GM18507 (cell line): Measurements from ENCODE around the gene EHMT2.
"Not testable (repeated sequence)": the region's sequence is repeated elsewhere in the genome, so short reads cannot be mapped to it uniquely, and the experiment has no call there.

Experiments
- DNase-seq: peaks from one replicate; pipeline ENCODE4 v3.0.0; 2011; ENCODE audit warnings: low read depth; ENCODE audit not compliant: insufficient read length; ENCODE audit errors: extremely low spot score
- FAIRE-seq: peaks from 2 replicates; lab custom pipeline; 2011; peaks lifted over from hg19 to GRCh38; lab: Jason Lieb, UNC

The EHMT2 gene

GRCh38 chr6:31851980-31852718 lies 45.3 kb downstream of the EHMT2 start:
- DNase-seq, FAIRE-seq: not testable (repeated sequence)

- no peak for DNase-seq
- FAIRE-seq: no peak
These were observed 46.0 kb downstream of the EHMT2 start for GRCh38 chr6:31851485-31851832.

GRCh38 chr6:31850765-31851484 lies 46.6 kb downstream of the EHMT2 start:
- DNase-seq: no peak
- no peak for FAIRE-seq

GRCh38 chr6:31847276-31847978 lies 50.1 kb downstream of the EHMT2 start:
- DNase-seq (no peak), FAIRE-seq (no peak)

- no peak for FAIRE-seq
These were observed 53.0 kb downstream of the EHMT2 start for GRCh38 chr6:31844507-31844906.

DNA sequence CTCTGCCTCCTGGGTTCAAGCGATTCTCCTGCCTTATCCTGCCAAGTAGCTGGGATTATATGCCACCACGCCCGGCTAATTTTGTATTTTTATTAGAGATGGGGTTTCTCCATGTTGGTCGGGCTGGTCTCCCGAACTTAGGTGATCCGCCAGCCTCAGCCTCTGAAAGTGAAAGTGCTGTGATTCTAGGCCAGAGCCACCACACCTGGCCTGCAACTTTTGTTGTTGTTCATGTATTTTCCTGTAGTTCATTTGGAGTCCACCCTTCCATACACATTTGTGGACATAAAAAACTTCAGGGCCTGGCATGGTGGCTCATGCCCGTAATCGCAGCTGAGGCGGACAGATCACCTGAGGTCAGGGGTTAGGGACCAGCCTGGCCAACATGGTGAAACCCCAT lies 55.4 kb downstream of the EHMT2 start:
- DNase-seq (no peak), FAIRE-seq (no peak)

More at GRCh38 chr6:31844507-31844906, 53.0 kb downstream of the EHMT2 start:
- no peak for DNase-seq

DNA sequence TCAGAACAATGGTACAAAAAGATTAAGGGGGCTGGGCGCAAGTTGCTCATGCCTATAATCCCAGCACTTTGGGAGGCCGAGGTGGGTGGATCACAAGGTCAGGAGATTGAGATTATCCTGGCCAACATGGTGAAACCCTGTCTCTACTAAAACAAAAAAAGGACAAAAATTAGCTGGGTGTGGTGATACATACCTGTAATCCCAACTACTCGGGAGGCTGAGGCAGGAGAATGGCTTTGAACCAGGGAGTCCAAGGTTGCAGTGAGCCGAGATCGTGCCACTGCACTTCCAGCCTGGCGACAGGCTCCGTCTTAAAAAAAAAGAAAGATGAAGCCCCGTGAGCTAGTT lies 57.7 kb downstream of the EHMT2 start:
- DNase-seq, FAIRE-seq: not testable (repeated sequence)

GRCh38 chr6:31838968-31839367 lies 58.5 kb downstream of the EHMT2 start:
- FAIRE-seq: no peak
- no peak for DNase-seq

- not testable (repeated sequence) for DNase-seq, FAIRE-seq
These were observed 59.4 kb downstream of the EHMT2 start for GRCh38 chr6:31838114-31838553.

DNA sequence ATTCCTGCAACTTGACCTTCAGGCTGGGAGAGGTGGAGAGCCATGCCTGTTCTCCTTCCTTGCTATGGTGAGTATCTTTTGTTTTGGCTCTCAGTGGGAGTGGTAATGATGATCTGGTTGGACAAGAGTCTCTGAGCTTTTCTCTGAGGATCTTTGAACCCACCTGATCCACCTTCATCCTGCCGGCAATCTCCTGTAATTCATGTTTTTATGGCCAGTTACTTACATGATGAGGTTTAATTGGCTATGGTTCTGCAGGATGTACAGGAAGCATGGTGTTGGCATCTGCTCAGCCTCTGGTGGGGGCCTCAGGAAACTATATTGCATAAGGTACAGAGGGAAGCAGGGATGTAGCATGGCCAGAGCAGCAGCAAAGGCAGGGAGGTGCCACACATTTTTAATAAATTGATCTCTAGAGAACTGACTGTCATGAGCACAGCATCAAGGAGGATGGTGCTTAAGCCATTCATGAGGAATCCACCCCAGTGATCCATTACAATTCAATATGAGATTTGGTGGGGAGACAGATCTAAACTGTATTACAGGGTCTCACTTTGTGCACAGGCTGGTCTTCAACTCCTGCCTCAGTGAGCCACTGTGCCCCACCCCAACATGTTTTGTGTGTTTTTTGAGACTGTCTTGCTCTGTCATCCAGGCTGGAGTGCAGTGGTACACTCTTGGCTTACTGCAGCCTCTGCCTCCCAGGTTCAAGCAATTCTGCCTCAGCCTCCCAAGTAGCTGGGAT lies 60.0 kb downstream of the EHMT2 start:
- FAIRE-seq (no peak), DNase-seq (no peak)

- DNase-seq (no peak), FAIRE-seq (no peak)
These were observed 60.8 kb downstream of the EHMT2 start for GRCh38 chr6:31836474-31837368.

GRCh38 chr6:31836047-31836473 lies 61.4 kb downstream of the EHMT2 start:
- FAIRE-seq (no peak), DNase-seq (no peak)

DNA sequence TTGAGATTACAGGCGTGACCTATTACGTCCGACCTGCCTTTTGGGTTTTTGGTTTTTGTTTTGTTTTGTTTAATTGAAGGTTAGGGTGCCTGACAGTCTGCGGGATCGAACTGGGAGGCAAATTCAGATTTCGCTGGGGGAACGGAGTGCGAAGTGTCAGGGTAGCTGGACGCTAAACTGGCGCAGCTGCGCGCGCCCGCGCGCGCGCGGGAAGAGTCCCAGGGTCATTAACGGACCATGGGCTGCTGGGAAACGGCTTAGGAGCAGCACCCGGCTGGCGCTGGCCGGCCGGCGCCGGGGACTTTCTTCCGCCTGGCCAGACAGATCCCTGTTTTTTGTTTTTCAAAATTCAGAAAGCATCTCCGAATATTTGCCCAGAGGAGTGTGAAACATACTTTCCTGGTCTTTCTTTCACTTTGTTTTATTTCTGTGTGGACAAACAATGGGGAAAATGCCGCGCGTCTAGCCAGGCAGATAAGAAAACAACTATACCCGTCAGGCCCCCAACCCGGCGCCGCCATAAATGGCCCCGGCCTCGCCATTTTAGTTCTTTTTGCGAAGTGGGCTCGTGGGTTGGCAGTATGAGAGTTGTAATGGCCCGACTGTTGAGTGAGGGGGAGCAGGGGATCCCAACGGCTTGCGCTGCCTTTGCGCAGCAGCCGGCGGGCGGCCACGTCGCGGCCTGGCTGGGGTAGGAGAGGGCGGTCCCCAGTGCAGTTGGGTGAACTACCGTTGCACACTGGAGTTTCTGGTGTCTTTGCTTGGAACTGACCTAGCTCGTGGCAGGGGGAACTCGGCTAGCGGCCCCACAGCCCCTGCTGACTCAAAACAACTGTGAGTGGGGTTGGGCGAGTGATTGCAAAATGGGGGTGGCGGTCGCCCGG lies 62.9 kb downstream of the EHMT2 start:
- FAIRE-seq (peak; percentile 73), DNase-seq (peak; percentile 77)

GRCh38 chr6:31831350-31832215 lies 65.9 kb downstream of the EHMT2 start:
- FAIRE-seq (no peak), DNase-seq (no peak)

DNA sequence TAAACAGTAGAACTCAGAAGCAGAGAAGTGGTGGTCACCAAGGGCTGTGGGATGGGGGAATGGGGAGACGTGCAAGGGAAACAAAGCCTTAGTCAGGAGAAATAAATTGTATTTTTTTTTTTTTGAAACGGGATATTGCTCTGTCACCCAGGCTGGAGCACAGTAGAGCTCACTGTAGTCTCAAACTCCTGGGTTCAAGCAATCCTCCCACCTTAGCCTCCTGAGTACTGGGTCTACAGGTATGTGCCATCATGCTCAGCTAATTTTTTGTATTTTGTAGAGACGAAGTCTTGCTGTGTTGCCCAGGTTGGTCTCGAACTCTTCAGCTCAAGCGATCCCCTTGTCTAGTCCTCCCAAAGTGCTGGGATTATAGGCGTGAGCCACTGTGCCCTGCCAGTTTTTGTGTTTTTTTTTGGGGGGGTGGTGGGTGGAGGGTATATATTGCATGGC lies 66.6 kb downstream of the EHMT2 start:
- DNase-seq: no peak
- no peak for FAIRE-seq
